Suprapubic skin (tissue), 4 donors: Measurements from ENCODE around the gene KLRF2. TPM values are rescaled to one million over a fixed set of nuclear protein-coding genes. Genes with fewer than 3 reads are reported as not detected.
A peak's percentile ranks its signal among the peaks of the same experiment; 100 is the strongest.

Experiments
- DNase-seq, 2 donors: peaks; one replicate each; pipeline ENCODE4 v3.0.0-alpha.2; 2019; ENCODE audit warnings: low spot score in 2 of 2
- H3K27ac ChIP-seq: fragments of 200-600 bp; sonication (generic); one replicate; pipeline ENCODE4 v1.5.1; 2019
- H3K27me3 ChIP-seq: fragments of 200-600 bp; sonication (generic); one replicate; pipeline ENCODE4 v1.5.1; 2019
- H3K36me3 ChIP-seq: fragments of 200-600 bp; sonication (generic); one replicate; pipeline ENCODE4 v1.5.1; 2019
- H3K4me1 ChIP-seq: fragments of 200-600 bp; sonication (generic); one replicate; pipeline ENCODE4 v1.5.1; 2019
- H3K4me3 ChIP-seq: fragments of 200-600 bp; sonication (generic); one replicate; pipeline ENCODE4 v1.5.1; 2019; ENCODE audit warnings: mild to moderate bottlenecking
- H3K9me3 ChIP-seq: fragments of 200-600 bp; sonication (generic); one replicate; pipeline ENCODE4 v1.5.1; 2019
- EP300 ChIP-seq: sonication (generic); formaldehyde crosslinking; IDR thresholded peaks from one replicate; pipeline ENCODE4 v1.6.1; 2017; ENCODE audit warnings: antibody characterized with exemption
- POLR2A ChIP-seq, 2 donors: fragments of 450-650 bp; IDR thresholded peaks; one replicate each; pipeline ENCODE4 v1.6.1; 2017; ENCODE audit warnings: antibody characterized with exemption in 2 of 2, mild to moderate bottlenecking in 2 of 2, moderate library complexity in 2 of 2
- POLR2AphosphoS5 ChIP-seq, 3 donors: sonication (generic); formaldehyde crosslinking; IDR thresholded peaks; one replicate each; pipeline ENCODE4 v1.6.1; 2017; ENCODE audit warnings: antibody characterized with exemption in 3 of 3
- WGBS: methylation state at CpG from one replicate; pipeline ENCODE4 v1.1.5; 2018; 5-methylcytosine and 5-hydroxymethylcytosine counted together
- total RNA-seq, 4 donors: library from RNA; depleted of rRNA; stranded (reverse); fragments of >200 nt; gene quantifications; one replicate each; pipeline ENCODE4 v1.1.0, GENCODE V29; 2016
- TF ChIP-seq, protein P1 (sequence below), 2 donors: fragments of 200-600 bp in 1 of 2; fragments of 450-650 bp in 1 of 2; sonication (generic) in 1 of 2; IDR thresholded peaks; one replicate each; pipeline ENCODE4 v1.5.1; 2016 to 2019; ENCODE audit warnings: antibody characterized with exemption in 2 of 2, mild to moderate bottlenecking in 1 of 2, moderate library complexity in 1 of 2

Gene KLRF2
- total RNA-seq, 4 donors from 2014 or later = not detected

DNA sequence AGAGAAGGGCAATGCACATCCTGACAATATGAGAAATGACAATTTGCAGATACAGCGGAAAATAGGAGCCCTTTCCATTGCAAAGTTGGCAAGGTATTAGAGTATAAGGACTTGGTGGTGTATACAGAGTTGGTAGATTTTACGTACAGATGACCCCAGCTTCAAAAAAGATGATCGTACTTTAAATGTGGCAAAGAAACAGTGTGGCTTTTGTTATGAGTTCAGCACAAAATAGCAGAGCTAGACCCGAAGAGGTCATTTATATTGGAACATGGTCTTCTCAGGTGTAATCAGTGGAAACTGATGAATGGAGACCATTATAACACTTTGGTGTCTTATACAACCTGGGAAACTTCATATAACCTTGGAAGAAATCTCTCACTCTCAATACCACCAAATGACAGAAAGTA, 14.4 kb upstream of the KLRF2 start:
- DNase-seq = no peak
- 38% methylated on average over 4 of the region's 4 CpGs for WGBS

DNA sequence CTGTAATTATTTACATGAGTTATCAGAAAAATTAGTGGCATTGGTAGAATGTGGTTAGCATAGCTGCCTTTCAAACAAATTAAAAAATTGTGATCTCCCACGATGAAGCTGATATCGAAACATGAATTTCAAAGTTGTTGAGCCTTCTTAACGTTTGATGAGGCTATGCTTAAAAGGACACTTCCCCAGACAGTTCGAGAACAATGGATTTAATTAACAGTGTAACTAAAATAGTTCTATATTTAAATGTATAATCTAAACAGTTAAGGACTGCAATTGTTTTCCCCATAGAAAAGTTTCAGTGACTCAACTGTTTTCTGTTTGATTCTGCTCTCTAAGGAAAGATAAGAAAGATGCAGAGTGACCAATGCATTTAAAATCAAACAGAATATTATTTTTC, 13.8 kb upstream of the KLRF2 start:
- Histone ChIP-seq H3K9me3 (no peaks in the 10 kb centered on the region), H3K36me3 (no peaks in the 10 kb centered on the region), H3K4me1 (peaks cover 26% of the 10 kb centered on the region), H3K27ac (peak overlapping the region; percentile 94), H3K27me3 (no peaks in the 10 kb centered on the region), H3K4me3 (peak overlapping the region; percentile 48)
- DNase-seq = no peak
- WGBS = 16% methylated on average over 4 of the region's 4 CpGs
- TF ChIP-seq, protein P1, sequence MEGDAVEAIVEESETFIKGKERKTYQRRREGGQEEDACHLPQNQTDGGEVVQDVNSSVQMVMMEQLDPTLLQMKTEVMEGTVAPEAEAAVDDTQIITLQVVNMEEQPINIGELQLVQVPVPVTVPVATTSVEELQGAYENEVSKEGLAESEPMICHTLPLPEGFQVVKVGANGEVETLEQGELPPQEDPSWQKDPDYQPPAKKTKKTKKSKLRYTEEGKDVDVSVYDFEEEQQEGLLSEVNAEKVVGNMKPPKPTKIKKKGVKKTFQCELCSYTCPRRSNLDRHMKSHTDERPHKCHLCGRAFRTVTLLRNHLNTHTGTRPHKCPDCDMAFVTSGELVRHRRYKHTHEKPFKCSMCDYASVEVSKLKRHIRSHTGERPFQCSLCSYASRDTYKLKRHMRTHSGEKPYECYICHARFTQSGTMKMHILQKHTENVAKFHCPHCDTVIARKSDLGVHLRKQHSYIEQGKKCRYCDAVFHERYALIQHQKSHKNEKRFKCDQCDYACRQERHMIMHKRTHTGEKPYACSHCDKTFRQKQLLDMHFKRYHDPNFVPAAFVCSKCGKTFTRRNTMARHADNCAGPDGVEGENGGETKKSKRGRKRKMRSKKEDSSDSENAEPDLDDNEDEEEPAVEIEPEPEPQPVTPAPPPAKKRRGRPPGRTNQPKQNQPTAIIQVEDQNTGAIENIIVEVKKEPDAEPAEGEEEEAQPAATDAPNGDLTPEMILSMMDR (IDR thresholded peaks at IDR 0.05) = no peak
- no peak for TF ChIP-seq EP300
- no peak for TF ChIP-seq POLR2AphosphoS5 (IDR thresholded peaks at IDR 0.05)
- TF ChIP-seq POLR2A (IDR thresholded peaks at IDR 0.05) = no peak

More for the DNA sequence above, 14.4 kb upstream of the KLRF2 start:
- Histone ChIP-seq H3K27ac (peak overlapping the region; percentile 94), H3K9me3 (no peaks in the 10 kb centered on the region), H3K27me3 (no peaks in the 10 kb centered on the region), H3K4me3 (peak overlapping the region; percentile 48), H3K36me3 (no peaks in the 10 kb centered on the region), H3K4me1 (peaks cover 19% of the 10 kb centered on the region)
- TF ChIP-seq EP300 (no peak), POLR2AphosphoS5 (IDR thresholded peaks at IDR 0.05) (no peak), POLR2A (IDR thresholded peaks at IDR 0.05) (no peak)
- TF ChIP-seq, protein P1 (IDR thresholded peaks at IDR 0.05) = no peak

DNA sequence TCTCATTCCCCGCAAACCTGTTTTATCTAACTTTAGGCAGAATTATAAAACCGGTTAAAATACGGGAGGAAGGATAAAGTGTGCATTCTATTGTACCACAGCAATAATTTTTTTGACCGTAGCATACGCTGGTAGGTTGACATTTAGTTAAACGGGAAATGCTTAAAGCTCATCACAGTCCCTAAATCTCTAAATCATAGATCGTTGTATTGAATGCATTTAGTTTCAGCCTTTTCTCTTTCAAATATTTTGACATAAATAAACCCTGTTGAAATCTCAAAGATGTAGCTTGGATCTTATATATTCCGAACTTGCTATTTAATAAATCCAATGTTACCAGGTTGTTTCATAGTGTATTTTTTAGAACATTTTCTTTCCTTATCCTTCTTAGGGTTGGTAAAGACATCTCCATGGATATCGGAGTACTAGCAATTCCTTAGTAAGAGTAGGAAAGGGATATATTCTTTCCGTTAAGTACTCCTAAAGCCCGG, 12.9 kb upstream of the KLRF2 start:
- TF ChIP-seq EP300 (no peak), POLR2A (IDR thresholded peaks at IDR 0.05) (no peak), POLR2AphosphoS5 (IDR thresholded peaks at IDR 0.05) (no peak)
- TF ChIP-seq, protein P1 (IDR thresholded peaks at IDR 0.05) = no peak
- no peak for DNase-seq

DNA sequence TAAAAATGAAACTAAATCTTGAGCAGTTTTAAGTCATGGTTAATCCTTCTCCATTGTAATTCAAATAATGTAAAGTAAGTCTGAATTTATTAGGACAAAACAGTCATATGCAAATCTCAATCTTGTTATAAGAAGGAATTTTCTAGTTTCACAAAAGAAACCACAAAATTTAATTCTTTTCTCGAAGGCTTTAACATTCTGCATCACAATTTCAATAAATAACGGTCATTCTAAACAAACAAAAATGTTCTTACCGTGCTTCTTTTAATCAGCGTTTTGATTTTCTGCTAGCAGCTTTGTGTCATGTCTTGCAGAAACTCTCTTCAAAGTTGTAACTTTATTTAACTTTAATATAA, 12.4 kb upstream of the KLRF2 start:
- TF ChIP-seq, protein P1 (IDR thresholded peaks at IDR 0.05) = no peak
- no peak for TF ChIP-seq POLR2AphosphoS5 (IDR thresholded peaks at IDR 0.05)
- no peak for TF ChIP-seq EP300
- no peak for TF ChIP-seq POLR2A (IDR thresholded peaks at IDR 0.05)
- peaks cover 30% of the 10 kb centered on the region for H3K4me1 ChIP-seq
- H3K36me3 ChIP-seq = no peaks in the 10 kb centered on the region
- peak overlapping the region; percentile 94 for H3K27ac ChIP-seq
- peak overlapping the region; percentile 48 for H3K4me3 ChIP-seq
- no peaks in the 10 kb centered on the region for H3K27me3 ChIP-seq
- DNase-seq = no peak
- no peaks in the 10 kb centered on the region for H3K9me3 ChIP-seq
- WGBS = 17% methylated on average over 4 of the region's 4 CpGs

More for the DNA sequence above, 12.9 kb upstream of the KLRF2 start:
- H3K27me3 ChIP-seq = no peaks in the 10 kb centered on the region
- no peaks in the 10 kb centered on the region for H3K36me3 ChIP-seq
- H3K9me3 ChIP-seq = no peaks in the 10 kb centered on the region
- peak overlapping the region; percentile 48 for H3K4me3 ChIP-seq
- 37% methylated on average over 11 of the region's 11 CpGs for WGBS
- H3K4me1 ChIP-seq = peaks cover 29% of the 10 kb centered on the region
- peak overlapping the region; percentile 94 for H3K27ac ChIP-seq

DNA sequence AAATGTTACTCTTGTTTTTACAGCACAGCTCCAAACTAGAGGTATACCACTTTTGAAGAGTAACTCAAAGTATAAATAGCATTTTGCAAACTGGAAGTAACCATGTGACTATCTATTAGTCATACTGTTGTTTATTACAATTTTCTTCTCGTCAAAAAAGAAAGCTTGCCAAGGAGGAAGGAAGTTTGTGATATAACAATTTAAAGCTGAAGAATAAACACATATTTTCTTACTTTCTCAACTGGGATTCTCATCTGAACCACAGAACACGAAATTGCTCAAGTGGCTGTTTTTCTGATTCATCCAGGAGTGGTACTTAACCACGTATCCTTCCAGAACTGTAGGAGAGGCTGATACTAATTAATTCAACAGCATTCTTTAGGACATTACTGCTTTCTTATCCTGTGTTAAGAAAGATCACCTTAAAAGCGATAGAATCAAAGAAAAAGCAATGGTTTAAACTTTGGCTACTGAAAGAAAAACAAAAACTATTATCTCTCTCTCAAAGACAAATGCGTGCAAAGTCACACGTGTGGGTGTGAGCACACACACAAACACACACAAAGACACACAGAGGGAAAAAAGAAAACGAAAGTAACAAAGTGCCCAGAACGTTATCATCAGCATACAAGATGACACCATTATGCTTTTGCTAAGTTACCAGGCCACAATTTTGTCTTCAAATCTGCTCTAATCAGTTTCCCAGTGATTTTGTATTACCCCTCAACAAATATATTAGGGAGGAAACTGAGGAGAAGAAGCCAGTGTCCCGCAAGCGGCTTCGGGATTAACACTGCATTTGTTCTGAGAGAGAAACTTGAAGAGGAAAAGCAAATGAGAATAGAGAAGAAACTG, 11.8 kb upstream of the KLRF2 start, which contains the start of gene CLEC2B:
TSS of gene CLEC2B (minus strand) at position 48 of the 855 bp plus-strand sequence.
- H3K9me3 ChIP-seq = no peaks in the 10 kb centered on the region
- H3K4me3 ChIP-seq = peak within 1 kb of the TSS; percentile 48
- no peaks in the 10 kb centered on the region for H3K27me3 ChIP-seq
- peak within 1 kb of the TSS; percentile 94 for H3K27ac ChIP-seq
- 8% methylated on average over 11 of the region's 11 CpGs for WGBS
- TF ChIP-seq EP300 (no peak), POLR2AphosphoS5 (IDR thresholded peaks at IDR 0.05) (peak in 1 of 3 donors; percentile 7), POLR2A (IDR thresholded peaks at IDR 0.05) (peak in 1 of 2 donors; percentile 56)
- TF ChIP-seq, protein P1 (IDR thresholded peaks at IDR 0.05) = no peak
- no peaks in the 10 kb centered on the region for H3K36me3 ChIP-seq
- no peak for DNase-seq
- peaks cover 30% of the 10 kb centered on the region for H3K4me1 ChIP-seq
